Lower lobe of right lung (tissue), 2 donors: ENCODE data around the gene TNFRSF21. TPM values are rescaled to one million over a fixed set of nuclear protein-coding genes. Genes with fewer than 3 reads are reported as not detected.

Experiments used
- ATAC-seq, 2 donors: fragments of 200-7000 bp; cut with Tn5 transposase; one replicate each; pipeline ENCODE4 v1.9.1; 2020 to 2022; ENCODE audit warnings: mild to moderate bottlenecking in 2 of 2, moderate library complexity in 2 of 2
- DNase-seq: peaks from one replicate; pipeline ENCODE4 v3.0.0-alpha.2; 2020
- H3K27ac ChIP-seq: fragments of 200-600 bp; one replicate; pipeline ENCODE4 v1.8.0; 2022
- H3K27me3 ChIP-seq: fragments of 200-600 bp; one replicate; pipeline ENCODE4 v1.8.0; 2022; ENCODE audit warnings: low read depth
- H3K36me3 ChIP-seq: fragments of 200-600 bp; one replicate; pipeline ENCODE4 v1.8.0; 2022; ENCODE audit warnings: mild to moderate bottlenecking
- H3K4me1 ChIP-seq: fragments of 200-600 bp; one replicate; pipeline ENCODE4 v1.8.0; 2022
- H3K4me3 ChIP-seq: fragments of 200-600 bp; one replicate; pipeline ENCODE4 v1.8.0; 2022; ENCODE audit warnings: mild to moderate bottlenecking
- H3K9me3 ChIP-seq: fragments of 200-600 bp; one replicate; pipeline ENCODE4 v1.8.0; 2022
- CTCF ChIP-seq: fragments of 200-600 bp; IDR thresholded peaks from one replicate; pipeline ENCODE4 v1.8.0; 2022; ENCODE audit warnings: antibody characterized with exemption, mild to moderate bottlenecking
- intact Hi-C: fragments of 100-400 bp; cut with DNase I; formaldehyde crosslinking; loops from one replicate; pipeline ENCODE4 v1.11.0; 2022
- total RNA-seq: library from RNA; stranded (reverse); fragmentation: NEBNext Ultra II Directional; extraction: Animal tissue kit (Norgen Biotek cat#: 25700); gene quantifications from one replicate; pipeline ENCODE4 v1.2.1, GENCODE V29; 2021
- donor health status: DM: no; HTN: yes; CAD: no; lungs with severe emphysema.

TNFRSF21 gene
- total RNA-seq, 1 donor from 2014 or later = 21.7 TPM

GRCh38 chr6:47237196-47237595, 72.5 kb downstream of the TNFRSF21 start:
- H3K9me3 ChIP-seq = no peaks in the 10 kb centered on the region
- DNase-seq (no peak), ATAC-seq (no peak)
- no peak overlapping the region for H3K27ac ChIP-seq
- H3K27me3 ChIP-seq = no peaks in the 10 kb centered on the region
- no peaks in the 10 kb centered on the region for H3K36me3 ChIP-seq
- TF ChIP-seq CTCF = no peak
- intact Hi-C loops = no loop called here
- no peak overlapping the region for H3K4me3 ChIP-seq
- peaks cover 22% of the 10 kb centered on the region for H3K4me1 ChIP-seq

- no peaks in the 10 kb centered on the region for H3K36me3 ChIP-seq
- no peak overlapping the region for H3K4me3 ChIP-seq
- H3K9me3 ChIP-seq = no peaks in the 10 kb centered on the region
- TF ChIP-seq CTCF = no peak
- peaks cover 16% of the 10 kb centered on the region for H3K4me1 ChIP-seq
- intact Hi-C loops = no loop called here
- ATAC-seq (peak; percentile 56 to 74), DNase-seq (no peak)
- H3K27me3 ChIP-seq = no peaks in the 10 kb centered on the region
- no peak overlapping the region for H3K27ac ChIP-seq
Observed at GRCh38 chr6:47235964-47236760, 73.5 kb downstream of the TNFRSF21 start.

GRCh38 chr6:47235421-47235820, 74.3 kb downstream of the TNFRSF21 start:
- Histone ChIP-seq H3K9me3 (no peaks in the 10 kb centered on the region), H3K27me3 (no peaks in the 10 kb centered on the region), H3K4me1 (peaks cover 16% of the 10 kb centered on the region), H3K4me3 (no peak overlapping the region), H3K27ac (no peak overlapping the region), H3K36me3 (no peaks in the 10 kb centered on the region)
- TF ChIP-seq CTCF = no peak
- ATAC-seq = no peak
- intact Hi-C loops = no loop called here
- DNase-seq = no peak

GRCh38 chr6:47234266-47234933, 75.3 kb downstream of the TNFRSF21 start:
- peaks cover 16% of the 10 kb centered on the region for H3K4me1 ChIP-seq
- ATAC-seq = peak in 1 of 2 donors; percentile 65
- no peak for DNase-seq

GRCh38 chr6:47231151-47231550, 78.6 kb downstream of the TNFRSF21 start:
- H3K27me3 ChIP-seq = no peaks in the 10 kb centered on the region
- peaks cover 6% of the 10 kb centered on the region for H3K4me1 ChIP-seq
- no peaks in the 10 kb centered on the region for H3K9me3 ChIP-seq
- no peak overlapping the region for H3K27ac ChIP-seq
- no peak for ATAC-seq
- intact Hi-C loops = no loop called here
- H3K4me3 ChIP-seq = no peak overlapping the region
- TF ChIP-seq CTCF = no peak
- no peaks in the 10 kb centered on the region for H3K36me3 ChIP-seq
- DNase-seq = no peak

More at GRCh38 chr6:47234266-47234933, 75.3 kb downstream of the TNFRSF21 start:
- Histone ChIP-seq H3K9me3 (no peaks in the 10 kb centered on the region), H3K27ac (no peak overlapping the region), H3K4me3 (no peak overlapping the region), H3K36me3 (no peaks in the 10 kb centered on the region), H3K27me3 (no peaks in the 10 kb centered on the region)
- intact Hi-C loops = no loop called here
- TF ChIP-seq CTCF = no peak
